LNCAP (cell line): ENCODE data around the gene PARP11.

Experiments
- CTCF ChIP-seq: fragments of 450-650 bp; IDR thresholded peaks from 2 replicates; pipeline ENCODE4 v1.5.1; 2017; ENCODE audit warnings: mild to moderate bottlenecking

The PARP11 gene

GRCh38 chr12:3828888-3829287 lies 44.3 kb downstream of the PARP11 start:
- TF ChIP-seq CTCF: no peak

GRCh38 chr12:3827301-3828000 lies 45.7 kb downstream of the PARP11 start:
- no peak for TF ChIP-seq CTCF

- no peak for TF ChIP-seq CTCF
Measured at GRCh38 chr12:3821441-3821840, 51.8 kb downstream of the PARP11 start.

GRCh38 chr12:3820122-3820521 lies 53.1 kb downstream of the PARP11 start:
- TF ChIP-seq CTCF: no peak

- TF ChIP-seq CTCF: no peak
Measured at GRCh38 chr12:3816266-3816665, 56.9 kb downstream of the PARP11 start.

- TF ChIP-seq CTCF: no peak
Measured at GRCh38 chr12:3815094-3815766, 58.0 kb downstream of the PARP11 start.

GRCh38 chr12:3810540-3810939 lies 62.7 kb downstream of the PARP11 start:
- no peak for TF ChIP-seq CTCF
